GM18873 (cell line): ENCODE results near the gene NELFA.

ENCODE experiments used
- ATAC-seq: cut with Tn5 transposase; IDR thresholded peaks from one replicate; pipeline ENCODE4 v1.9.1; 2021; ENCODE audit warnings: mild to moderate bottlenecking, moderate library complexity, moderate number of reproducible peaks; ENCODE audit not compliant: unreplicated experiment, low FRiP score

Gene NELFA

DNA sequence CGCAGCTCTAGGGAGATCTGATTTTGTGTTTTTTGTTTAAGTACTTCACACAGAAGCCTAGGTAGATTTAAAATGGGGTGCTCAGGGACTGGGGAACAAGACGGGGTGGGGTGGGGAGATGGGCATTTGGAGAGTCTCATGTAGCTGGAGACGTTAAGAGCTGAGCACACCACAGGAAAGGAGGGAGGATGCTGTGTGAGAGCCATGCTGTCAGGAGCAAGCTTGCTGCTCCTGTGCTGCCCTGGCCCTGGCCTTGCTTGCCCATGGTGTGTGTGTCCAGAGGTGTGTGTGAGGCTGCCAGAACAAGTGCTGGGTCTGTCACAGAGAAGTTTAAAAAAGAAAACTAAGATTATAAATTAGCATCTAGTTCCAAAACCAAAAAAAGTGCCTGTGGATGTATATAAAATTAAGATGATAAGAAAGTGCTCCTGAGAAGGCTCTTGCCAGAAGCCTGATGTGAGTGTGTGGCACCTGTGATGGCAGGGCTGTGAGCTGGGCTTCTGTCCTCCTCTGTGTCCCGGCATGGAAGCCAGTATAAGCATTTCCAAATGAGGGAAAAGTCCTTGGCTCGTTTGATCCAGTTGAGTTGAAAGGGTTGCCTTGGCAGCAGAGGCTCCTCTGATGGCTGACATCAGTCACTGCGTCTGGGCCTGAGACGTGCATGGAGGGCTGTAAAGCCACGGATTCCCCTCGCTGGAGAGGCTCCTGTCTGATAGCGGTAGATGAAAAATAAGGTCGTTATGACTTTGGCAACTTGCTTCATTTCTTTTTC, 63.5 kb downstream of the NELFA start:
- no peak for ATAC-seq

DNA sequence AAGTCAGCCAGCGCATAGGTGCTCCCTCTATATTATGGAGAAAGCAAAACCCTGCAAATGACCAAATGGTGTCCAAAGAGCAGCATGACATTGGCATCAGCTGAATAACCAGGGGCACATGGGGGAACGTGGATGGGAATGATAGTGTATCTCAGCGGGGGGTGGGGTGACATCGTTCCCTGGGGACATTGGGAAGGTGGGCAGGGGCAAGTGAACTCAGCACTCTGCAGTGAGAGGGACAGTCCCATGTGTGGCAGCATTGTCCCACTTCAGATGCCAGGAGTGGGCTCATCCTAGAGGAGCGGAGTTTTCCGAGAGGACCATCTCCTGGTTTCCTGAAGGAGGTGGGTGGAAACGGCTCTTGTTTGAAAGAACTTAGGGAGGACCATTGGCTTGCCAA, 64.8 kb downstream of the NELFA start:
- no peak for ATAC-seq

DNA sequence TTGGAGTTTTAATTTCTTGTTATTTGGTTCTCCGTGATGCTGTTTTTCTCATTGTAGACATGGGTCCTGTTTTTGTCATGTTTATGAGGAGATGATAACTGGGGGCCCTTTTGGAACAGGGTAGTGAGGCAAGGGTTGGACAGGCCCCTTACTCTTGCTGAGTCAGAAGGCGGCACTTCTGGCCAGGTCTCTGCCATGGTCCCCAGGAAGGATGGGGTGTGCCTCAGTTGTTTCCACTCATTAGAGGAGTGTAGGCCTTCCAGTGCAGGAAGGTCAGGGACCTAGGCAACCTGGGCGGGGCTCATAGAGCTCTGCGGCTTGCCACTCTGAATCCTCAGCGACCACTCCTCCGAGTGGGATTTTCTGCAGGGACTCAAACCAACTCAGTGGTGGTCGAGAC, 68.2 kb downstream of the NELFA start:
- ATAC-seq: no peak

DNA sequence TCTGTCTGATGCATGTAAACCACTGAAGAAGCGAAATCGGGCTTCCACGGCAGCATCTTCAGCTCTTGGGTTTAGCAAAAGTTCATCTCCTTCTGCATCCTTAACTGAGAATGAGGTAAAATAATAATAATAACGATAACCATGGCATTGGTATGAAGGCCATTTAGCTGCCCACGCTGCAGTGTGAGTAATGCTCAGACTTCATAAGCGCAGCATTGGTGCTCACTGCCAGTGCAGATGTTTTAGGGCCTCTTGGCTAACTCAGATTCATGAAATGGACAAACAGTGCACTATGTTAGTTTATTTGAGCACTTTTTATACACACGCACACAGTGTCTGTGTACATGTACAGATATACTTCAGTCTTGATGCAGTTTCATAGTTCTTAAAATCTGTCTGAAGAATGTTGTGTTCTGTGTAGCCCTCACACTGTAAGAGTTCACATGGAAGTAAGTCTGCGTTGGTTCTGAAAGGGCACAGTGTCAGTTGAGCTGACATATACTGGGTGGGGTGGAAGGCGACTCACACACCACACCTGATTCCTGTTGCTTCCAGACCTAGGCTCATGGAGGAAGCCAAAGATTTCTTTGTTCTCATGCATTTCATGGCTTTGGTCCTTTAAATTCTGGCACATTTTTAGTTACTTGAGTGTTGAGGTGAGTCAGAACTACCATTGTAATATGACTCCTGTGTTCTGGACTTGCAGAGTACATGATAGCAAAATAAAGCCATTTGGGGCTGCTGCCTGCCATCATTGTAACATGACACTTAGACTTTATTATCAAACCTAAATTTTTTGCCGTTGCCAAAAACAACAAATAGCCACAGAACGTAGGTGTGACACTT, 68.9 kb downstream of the NELFA start:
- ATAC-seq: no peak

DNA sequence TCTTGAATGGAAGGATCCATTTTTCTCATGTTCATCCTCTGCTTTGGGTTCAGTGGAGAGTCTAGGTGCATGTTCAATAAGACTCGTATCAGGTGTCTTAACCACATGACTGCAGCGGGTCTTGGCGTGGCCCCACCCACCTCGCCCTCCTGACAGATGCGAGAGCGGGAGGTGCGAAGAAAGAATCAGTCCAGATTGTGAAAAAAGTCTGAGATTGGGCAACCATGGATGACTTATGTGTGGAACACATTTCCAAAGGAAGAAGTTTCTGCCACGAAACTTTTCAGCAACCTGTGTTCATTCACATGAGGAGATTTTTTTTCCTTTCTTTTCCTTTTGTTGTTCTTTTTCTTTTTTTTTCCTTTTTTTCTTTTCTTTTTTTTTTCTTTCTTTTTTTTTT, 70.7 kb downstream of the NELFA start:
- no peak for ATAC-seq

DNA sequence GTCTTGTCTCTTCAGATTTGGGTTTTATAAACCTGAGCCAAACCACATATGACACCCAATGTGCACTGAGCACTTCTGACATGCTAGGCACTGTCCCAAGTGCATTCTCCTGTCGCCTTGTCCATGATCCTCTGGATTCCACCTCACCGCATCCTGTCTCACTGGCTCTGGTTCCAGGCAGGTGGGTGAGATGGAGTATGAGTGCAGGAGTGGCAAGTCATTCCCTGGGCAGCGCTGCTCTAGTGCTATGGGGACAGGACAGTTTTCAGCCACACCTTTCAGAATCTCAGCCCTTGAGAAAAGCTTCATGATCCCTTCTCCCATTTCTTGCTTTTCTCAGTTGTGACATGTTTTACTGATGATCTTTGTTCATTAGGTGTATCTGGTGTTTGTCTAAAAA, 71.2 kb downstream of the NELFA start:
- no peak for ATAC-seq

DNA sequence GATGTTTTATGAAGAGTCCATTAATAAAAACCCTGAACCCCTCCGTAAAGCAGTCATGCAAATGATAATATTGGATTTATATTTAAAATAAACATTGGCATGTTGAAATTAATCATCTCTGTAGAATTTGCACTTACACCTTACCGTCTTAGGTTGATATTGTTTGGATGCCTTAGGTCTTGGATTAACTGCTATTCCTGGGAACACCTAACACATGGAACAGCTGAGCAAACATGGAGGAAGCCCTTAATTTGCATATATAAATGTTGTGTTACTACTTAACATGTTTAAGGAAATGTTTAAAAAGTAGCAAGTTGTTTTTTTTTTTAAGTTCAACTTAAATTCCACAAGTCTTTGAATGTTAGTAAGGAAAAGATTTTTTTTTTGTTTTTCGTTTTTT, 75.1 kb downstream of the NELFA start:
- ATAC-seq: no peak

DNA sequence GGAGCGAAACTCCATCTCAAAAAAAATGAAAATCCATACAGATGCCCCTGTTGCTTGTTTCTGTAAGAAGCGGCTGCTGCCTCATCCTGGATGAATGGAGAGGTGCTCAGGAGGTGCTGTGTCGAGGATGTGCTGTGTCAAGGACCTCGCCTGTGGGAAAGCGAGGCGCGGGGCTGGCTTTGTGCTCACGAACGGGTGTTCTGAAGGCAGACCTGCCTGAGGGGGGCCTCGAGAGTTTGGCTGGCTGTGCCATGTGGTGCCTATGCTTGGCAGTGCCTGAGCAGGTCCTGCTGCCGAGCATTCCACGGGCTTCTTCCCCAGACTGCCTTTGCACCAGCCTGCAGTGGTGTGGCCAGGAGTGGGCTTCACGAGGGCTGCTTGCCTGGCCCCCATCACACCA, 76.0 kb downstream of the NELFA start:
- no peak for ATAC-seq
